HG02763 (cell line): Measurements from ENCODE around the gene ETFBKMT.
"Not testable (repeated sequence)": the region's sequence is repeated elsewhere in the genome, so short reads cannot be mapped to it uniquely, and the experiment has no call there.

Experiments
- ATAC-seq: cut with Tn5 transposase; IDR thresholded peaks from one replicate; pipeline ENCODE4 v1.9.1; 2021; ENCODE audit warnings: mild to moderate bottlenecking, moderate library complexity; ENCODE audit not compliant: unreplicated experiment

Gene ETFBKMT

DNA sequence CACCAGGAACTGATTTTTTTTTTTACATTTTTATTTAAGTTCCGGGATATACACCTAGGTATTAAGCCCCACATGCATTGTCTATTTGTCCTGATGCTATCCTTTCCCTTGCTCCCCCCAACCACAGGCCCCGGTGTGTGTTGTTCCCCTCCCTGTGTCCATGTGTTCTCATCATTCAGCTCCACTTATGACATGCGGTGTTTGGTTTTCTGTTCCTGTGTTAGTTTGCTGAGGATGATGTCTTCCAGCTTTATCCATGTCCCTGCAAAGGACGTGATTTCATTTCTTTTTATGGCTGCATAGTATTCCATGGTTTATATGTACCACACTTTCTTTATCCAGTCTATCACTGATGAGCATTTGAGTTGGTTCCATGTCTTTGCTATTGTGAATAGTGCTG is 57.5 kb downstream of the ETFBKMT start:
- ATAC-seq, result not testable (repeated sequence)

DNA sequence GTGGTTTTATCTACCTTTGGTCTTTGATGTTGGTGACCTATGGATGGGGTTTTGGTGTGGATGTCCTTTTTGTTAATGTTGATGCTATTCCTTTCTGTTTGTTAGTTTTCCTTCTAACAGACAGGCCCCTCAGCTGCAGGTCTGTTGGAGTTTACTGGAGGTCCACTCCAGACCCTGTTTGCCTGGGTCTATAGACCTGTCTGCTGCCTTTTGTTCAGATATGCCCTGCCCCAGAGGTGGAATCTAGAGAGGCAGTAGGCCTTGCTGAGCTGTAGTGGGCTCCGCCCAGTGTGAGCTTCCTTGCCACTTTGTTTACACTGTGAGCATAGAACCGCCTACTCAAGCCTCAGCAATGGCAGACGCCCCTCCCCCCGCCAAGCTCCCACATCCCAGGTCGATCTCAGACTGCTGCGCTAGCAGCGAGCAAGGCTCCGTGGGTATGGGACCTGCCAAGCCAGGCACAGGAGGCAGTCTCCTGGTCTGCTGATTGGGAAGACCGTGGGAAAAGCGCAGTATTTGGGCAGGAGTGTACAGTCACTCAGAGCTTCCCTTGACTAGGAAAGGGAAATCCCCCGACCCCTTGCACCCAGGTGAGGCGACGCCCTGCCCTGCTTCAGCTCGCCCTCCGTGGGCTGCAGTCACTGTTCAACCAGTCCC is 59.2 kb downstream of the ETFBKMT start:
- ATAC-seq, result not testable (repeated sequence)

DNA sequence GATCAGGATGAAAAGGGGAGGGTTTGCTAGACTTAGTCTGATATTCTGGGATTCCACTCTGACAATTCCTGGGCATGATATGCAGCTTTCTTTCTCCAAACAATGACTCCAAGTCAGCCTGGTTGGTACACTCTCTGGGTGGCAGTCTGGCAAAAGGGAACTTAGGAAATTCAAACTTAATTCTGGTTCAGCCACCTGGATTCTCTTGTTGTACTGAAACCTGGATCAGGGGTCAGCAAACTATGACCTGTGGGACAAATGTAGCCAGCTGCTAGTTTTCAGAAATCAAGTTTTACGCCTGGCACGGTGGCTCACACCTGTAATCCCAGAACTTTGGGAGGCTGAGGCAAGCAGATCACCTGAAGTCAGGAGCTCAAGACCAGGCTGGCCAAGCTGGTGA is 63.1 kb downstream of the ETFBKMT start:
- no peak for ATAC-seq
